ENCODE results near the gene S100A10.
A peak's percentile ranks its signal among the peaks of the same experiment; 100 is the strongest.

S100A10 gene

GRCh38 chr1:151992303-151993083, 1.2 kb downstream of the S100A10 start:
- peak overlapping the region; percentile 94 for H3K4me3 ChIP-seq (ENCODE audit: severe bottlenecking)
- peaks cover 50% of the 10 kb centered on the region for H3K36me3 ChIP-seq (ENCODE audit: low read depth)
- DNase-seq (ENCODE audit: low spot score) (peak; percentile 98), ATAC-seq (ENCODE audit: low read depth) (peak; percentile 52)
- no peaks in the 10 kb centered on the region for H3K27me3 ChIP-seq (ENCODE audit: insufficient read depth, poor library complexity, severe bottlenecking)
- no peak for TF ChIP-seq CTCF (IDR thresholded peaks at IDR 0.05; ENCODE audit: poor library complexity, severe bottlenecking)
- peaks cover 56% of the 10 kb centered on the region for H3K4me1 ChIP-seq (ENCODE audit: insufficient read depth, poor library complexity, severe bottlenecking)
- H3K27ac ChIP-seq (ENCODE audit: poor library complexity, severe bottlenecking) = peak overlapping the region; percentile 100
- H3K9me3 ChIP-seq (ENCODE audit: severe bottlenecking) = no peaks in the 10 kb centered on the region

GRCh38 chr1:151991663-151992302, 1.9 kb downstream of the S100A10 start:
- DNase-seq (ENCODE audit: low spot score) = no peak
- Histone ChIP-seq H3K27me3 (ENCODE audit: insufficient read depth, poor library complexity, severe bottlenecking) (no peaks in the 10 kb centered on the region), H3K36me3 (ENCODE audit: low read depth) (peaks cover 57% of the 10 kb centered on the region), H3K27ac (ENCODE audit: poor library complexity, severe bottlenecking) (peak overlapping the region; percentile 100), H3K9me3 (ENCODE audit: severe bottlenecking) (no peaks in the 10 kb centered on the region), H3K4me3 (ENCODE audit: severe bottlenecking) (peak overlapping the region; percentile 94), H3K4me1 (ENCODE audit: insufficient read depth, poor library complexity, severe bottlenecking) (peaks cover 53% of the 10 kb centered on the region)
- no peak for TF ChIP-seq CTCF (IDR thresholded peaks at IDR 0.05; ENCODE audit: poor library complexity, severe bottlenecking)
- no peak for ATAC-seq (ENCODE audit: low read depth)

GRCh38 chr1:151990856-151991198, 2.8 kb downstream of the S100A10 start:
- no peaks in the 10 kb centered on the region for H3K9me3 ChIP-seq (ENCODE audit: severe bottlenecking)
- H3K4me3 ChIP-seq (ENCODE audit: severe bottlenecking) = peak overlapping the region; percentile 94
- H3K27me3 ChIP-seq (ENCODE audit: insufficient read depth, poor library complexity, severe bottlenecking) = no peaks in the 10 kb centered on the region
- H3K27ac ChIP-seq (ENCODE audit: poor library complexity, severe bottlenecking) = peak overlapping the region; percentile 100
- H3K4me1 ChIP-seq (ENCODE audit: insufficient read depth, poor library complexity, severe bottlenecking) = peaks cover 55% of the 10 kb centered on the region
- peaks cover 67% of the 10 kb centered on the region for H3K36me3 ChIP-seq (ENCODE audit: low read depth)
- DNase-seq (ENCODE audit: low spot score) (no peak), ATAC-seq (ENCODE audit: low read depth) (no peak)
- no peak for TF ChIP-seq CTCF (IDR thresholded peaks at IDR 0.05; ENCODE audit: poor library complexity, severe bottlenecking)

- peaks cover 72% of the 10 kb centered on the region for H3K36me3 ChIP-seq (ENCODE audit: low read depth)
- no peaks in the 10 kb centered on the region for H3K9me3 ChIP-seq (ENCODE audit: severe bottlenecking)
- no peaks in the 10 kb centered on the region for H3K27me3 ChIP-seq (ENCODE audit: insufficient read depth, poor library complexity, severe bottlenecking)
- peaks cover 54% of the 10 kb centered on the region for H3K4me1 ChIP-seq (ENCODE audit: insufficient read depth, poor library complexity, severe bottlenecking)
- no peak for DNase-seq (ENCODE audit: low spot score)
- no peak for TF ChIP-seq CTCF (IDR thresholded peaks at IDR 0.05; ENCODE audit: poor library complexity, severe bottlenecking)
- H3K4me3 ChIP-seq (ENCODE audit: severe bottlenecking) = peak overlapping the region; percentile 94
- no peak for ATAC-seq (ENCODE audit: low read depth)
- H3K27ac ChIP-seq (ENCODE audit: poor library complexity, severe bottlenecking) = peak overlapping the region; percentile 100
Measured at GRCh38 chr1:151990058-151990855, 3.4 kb downstream of the S100A10 start.

Measured in RWPE2 (cell line).